ENCODE results near the gene GALNT18.

DNA sequence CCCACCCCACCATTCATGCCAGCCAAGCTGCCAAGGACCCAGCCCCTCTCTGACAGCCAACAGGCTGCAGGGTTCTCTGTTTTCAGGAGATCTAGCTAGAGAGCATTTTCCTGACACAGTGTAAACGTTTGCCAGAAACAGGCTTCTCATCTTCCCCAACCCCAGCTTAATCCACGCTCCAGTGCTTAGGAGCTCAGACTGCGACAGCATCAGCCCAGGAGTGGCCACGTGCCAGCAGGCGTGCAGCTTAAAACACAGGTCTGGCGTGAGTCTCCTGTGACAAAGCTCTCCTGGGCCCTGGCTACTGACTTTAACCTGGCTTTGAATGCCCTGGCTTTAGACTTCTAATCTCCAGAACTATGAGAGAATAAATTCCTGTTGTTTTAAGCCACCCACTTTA, 66.6 kb downstream of the GALNT18 start:
- TF ChIP-seq, protein P1, sequence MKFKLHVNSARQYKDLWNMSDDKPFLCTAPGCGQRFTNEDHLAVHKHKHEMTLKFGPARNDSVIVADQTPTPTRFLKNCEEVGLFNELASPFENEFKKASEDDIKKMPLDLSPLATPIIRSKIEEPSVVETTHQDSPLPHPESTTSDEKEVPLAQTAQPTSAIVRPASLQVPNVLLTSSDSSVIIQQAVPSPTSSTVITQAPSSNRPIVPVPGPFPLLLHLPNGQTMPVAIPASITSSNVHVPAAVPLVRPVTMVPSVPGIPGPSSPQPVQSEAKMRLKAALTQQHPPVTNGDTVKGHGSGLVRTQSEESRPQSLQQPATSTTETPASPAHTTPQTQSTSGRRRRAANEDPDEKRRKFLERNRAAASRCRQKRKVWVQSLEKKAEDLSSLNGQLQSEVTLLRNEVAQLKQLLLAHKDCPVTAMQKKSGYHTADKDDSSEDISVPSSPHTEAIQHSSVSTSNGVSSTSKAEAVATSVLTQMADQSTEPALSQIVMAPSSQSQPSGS (tag by site-specific recombination; IDR thresholded peaks at IDR 0.05; ENCODE audit: low read depth): no peak
- no peak for TF ChIP-seq ZNF747 (tag by site-specific recombination; IDR thresholded peaks at IDR 0.05)
- TF ChIP-seq, protein P2, sequence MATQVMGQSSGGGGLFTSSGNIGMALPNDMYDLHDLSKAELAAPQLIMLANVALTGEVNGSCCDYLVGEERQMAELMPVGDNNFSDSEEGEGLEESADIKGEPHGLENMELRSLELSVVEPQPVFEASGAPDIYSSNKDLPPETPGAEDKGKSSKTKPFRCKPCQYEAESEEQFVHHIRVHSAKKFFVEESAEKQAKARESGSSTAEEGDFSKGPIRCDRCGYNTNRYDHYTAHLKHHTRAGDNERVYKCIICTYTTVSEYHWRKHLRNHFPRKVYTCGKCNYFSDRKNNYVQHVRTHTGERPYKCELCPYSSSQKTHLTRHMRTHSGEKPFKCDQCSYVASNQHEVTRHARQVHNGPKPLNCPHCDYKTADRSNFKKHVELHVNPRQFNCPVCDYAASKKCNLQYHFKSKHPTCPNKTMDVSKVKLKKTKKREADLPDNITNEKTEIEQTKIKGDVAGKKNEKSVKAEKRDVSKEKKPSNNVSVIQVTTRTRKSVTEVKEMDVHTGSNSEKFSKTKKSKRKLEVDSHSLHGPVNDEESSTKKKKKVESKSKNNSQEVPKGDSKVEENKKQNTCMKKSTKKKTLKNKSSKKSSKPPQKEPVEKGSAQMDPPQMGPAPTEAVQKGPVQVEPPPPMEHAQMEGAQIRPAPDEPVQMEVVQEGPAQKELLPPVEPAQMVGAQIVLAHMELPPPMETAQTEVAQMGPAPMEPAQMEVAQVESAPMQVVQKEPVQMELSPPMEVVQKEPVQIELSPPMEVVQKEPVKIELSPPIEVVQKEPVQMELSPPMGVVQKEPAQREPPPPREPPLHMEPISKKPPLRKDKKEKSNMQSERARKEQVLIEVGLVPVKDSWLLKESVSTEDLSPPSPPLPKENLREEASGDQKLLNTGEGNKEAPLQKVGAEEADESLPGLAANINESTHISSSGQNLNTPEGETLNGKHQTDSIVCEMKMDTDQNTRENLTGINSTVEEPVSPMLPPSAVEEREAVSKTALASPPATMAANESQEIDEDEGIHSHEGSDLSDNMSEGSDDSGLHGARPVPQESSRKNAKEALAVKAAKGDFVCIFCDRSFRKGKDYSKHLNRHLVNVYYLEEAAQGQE (tag by site-specific recombination; IDR thresholded peaks at IDR 0.05): no peak
- TF ChIP-seq ZNF121 (tag by site-specific recombination; IDR thresholded peaks at IDR 0.05): no peak
- TF ChIP-seq, protein P3, sequence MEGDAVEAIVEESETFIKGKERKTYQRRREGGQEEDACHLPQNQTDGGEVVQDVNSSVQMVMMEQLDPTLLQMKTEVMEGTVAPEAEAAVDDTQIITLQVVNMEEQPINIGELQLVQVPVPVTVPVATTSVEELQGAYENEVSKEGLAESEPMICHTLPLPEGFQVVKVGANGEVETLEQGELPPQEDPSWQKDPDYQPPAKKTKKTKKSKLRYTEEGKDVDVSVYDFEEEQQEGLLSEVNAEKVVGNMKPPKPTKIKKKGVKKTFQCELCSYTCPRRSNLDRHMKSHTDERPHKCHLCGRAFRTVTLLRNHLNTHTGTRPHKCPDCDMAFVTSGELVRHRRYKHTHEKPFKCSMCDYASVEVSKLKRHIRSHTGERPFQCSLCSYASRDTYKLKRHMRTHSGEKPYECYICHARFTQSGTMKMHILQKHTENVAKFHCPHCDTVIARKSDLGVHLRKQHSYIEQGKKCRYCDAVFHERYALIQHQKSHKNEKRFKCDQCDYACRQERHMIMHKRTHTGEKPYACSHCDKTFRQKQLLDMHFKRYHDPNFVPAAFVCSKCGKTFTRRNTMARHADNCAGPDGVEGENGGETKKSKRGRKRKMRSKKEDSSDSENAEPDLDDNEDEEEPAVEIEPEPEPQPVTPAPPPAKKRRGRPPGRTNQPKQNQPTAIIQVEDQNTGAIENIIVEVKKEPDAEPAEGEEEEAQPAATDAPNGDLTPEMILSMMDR (tag by site-specific recombination; IDR thresholded peaks at IDR 0.05): no peak
- no peak for TF ChIP-seq ZNF654 (tag by site-specific recombination; IDR thresholded peaks at IDR 0.05; ENCODE audit: low read depth)
- TF ChIP-seq KLF9 (tag by site-specific recombination; IDR thresholded peaks at IDR 0.05; ENCODE audit: low read depth): no peak
- TF ChIP-seq ZNF707 (tag by site-specific recombination; IDR thresholded peaks at IDR 0.05): no peak
- TF ChIP-seq ZBTB8A (tag by site-specific recombination; IDR thresholded peaks at IDR 0.05): no peak
- no peak for TF ChIP-seq ZNF23 (tag by site-specific recombination; IDR thresholded peaks at IDR 0.05; ENCODE audit: borderline replicate concordance)
- TF ChIP-seq ZNF776 (tag by site-specific recombination; IDR thresholded peaks at IDR 0.05; ENCODE audit: borderline replicate concordance): no peak
- TF ChIP-seq ZNF629 (tag by site-specific recombination; IDR thresholded peaks at IDR 0.05): no peak
- TF ChIP-seq, protein P4, sequence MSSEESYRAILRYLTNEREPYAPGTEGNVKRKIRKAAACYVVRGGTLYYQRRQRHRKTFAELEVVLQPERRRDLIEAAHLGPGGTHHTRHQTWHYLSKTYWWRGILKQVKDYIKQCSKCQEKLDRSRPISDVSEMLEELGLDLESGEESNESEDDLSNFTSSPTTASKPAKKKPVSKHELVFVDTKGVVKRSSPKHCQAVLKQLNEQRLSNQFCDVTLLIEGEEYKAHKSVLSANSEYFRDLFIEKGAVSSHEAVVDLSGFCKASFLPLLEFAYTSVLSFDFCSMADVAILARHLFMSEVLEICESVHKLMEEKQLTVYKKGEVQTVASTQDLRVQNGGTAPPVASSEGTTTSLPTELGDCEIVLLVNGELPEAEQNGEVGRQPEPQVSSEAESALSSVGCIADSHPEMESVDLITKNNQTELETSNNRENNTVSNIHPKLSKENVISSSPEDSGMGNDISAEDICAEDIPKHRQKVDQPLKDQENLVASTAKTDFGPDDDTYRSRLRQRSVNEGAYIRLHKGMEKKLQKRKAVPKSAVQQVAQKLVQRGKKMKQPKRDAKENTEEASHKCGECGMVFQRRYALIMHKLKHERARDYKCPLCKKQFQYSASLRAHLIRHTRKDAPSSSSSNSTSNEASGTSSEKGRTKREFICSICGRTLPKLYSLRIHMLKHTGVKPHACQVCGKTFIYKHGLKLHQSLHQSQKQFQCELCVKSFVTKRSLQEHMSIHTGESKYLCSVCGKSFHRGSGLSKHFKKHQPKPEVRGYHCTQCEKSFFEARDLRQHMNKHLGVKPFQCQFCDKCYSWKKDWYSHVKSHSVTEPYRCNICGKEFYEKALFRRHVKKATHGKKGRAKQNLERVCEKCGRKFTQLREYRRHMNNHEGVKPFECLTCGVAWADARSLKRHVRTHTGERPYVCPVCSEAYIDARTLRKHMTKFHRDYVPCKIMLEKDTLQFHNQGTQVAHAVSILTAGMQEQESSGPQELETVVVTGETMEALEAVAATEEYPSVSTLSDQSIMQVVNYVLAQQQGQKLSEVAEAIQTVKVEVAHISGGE (tag by site-specific recombination; conservative IDR thresholded peaks at IDR 0.05; ENCODE audit: low read depth): no peak
- TF ChIP-seq ZNF350 (tag by site-specific recombination; IDR thresholded peaks at IDR 0.05): no peak
